ENCODE results near the gene CGB3. TPM values are rescaled to one million over a fixed set of nuclear protein-coding genes. Genes with fewer than 3 reads are reported as not detected.

The CGB3 gene
- total and polyA plus RNA-seq, 5 donors from 2014 or later: not detected

DNA sequence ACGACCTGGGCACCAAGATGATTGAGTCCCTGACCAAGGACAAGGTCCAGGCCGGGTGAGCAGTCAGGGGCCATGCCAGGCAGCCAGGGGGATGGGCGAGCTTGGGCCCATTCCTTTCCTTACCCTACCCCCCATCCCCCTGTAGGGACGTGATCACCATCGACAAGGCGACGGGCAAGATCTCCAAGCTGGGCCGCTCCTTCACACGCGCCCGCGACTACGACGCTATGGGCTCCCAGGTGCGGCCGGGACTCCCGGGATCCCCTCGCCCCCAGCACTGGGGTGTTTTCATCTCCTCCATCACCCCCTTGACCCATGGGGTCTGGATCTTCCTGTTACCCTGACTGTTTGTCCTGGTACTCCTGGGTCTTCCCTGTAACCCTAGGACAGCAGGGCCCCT lies 14.3 kb downstream of the CGB3 start:
- no peak overlapping the region for H3K27ac ChIP-seq (ENCODE audit: insufficient read depth, low read length, poor library complexity, severe bottlenecking)
- Mint-ChIP-seq H3K9me3 (no peaks in the 10 kb centered on the region), H3K4me3 (no peak overlapping the region), H3K27me3 (no peaks in the 10 kb centered on the region), H3K36me3 (peaks cover 6% of the 10 kb centered on the region), H3K4me1 (no peaks in the 10 kb centered on the region), H3K27ac (no peak overlapping the region)
- peaks cover 22% of the 10 kb centered on the region for H3K36me3 ChIP-seq (ENCODE audit: control insufficient read depth, insufficient read depth, low read length)
- no peaks in the 10 kb centered on the region for H3K9me3 ChIP-seq (ENCODE audit: control insufficient read depth in 2 of 2, low read length in 2 of 2)
- ATAC-seq (ENCODE audit: low read depth in 2 of 2): no peak
- no peak overlapping the region for H3K4me3 ChIP-seq (ENCODE audit: low read depth, low read length)
- H3K4me1 ChIP-seq (ENCODE audit: control insufficient read depth, insufficient read depth, low read length, poor library complexity, severe bottlenecking): no peaks in the 10 kb centered on the region
- DNase-seq: no peak
- H3K27me3 ChIP-seq (ENCODE audit: control insufficient read depth, insufficient read depth, low read length): no peaks in the 10 kb centered on the region

DNA sequence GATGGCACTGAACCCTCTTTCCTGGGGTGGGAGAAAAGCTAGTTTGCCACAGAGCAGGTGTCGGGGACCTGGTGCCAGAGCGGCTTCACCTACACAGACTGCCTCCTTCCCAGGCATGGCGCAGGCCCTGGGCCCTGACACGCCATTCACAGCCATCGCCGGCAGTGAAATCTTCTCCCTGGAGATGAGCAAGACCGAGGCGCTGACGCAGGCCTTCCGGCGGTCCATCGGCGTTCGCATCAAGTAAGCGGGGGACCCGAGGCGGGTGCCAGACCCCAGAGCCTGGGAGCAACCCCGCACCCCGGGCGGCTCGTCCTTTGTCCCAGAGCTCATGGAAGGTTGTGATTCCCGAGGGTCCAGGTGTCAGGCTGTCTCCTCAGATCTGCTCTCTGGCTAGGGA lies 17.2 kb downstream of the CGB3 start:
- no peaks in the 10 kb centered on the region for H3K4me1 Mint-ChIP-seq
- ATAC-seq (ENCODE audit: low read depth in 2 of 2): no peak
- Histone ChIP-seq H3K27ac (ENCODE audit: insufficient read depth, low read length, poor library complexity, severe bottlenecking) (no peak overlapping the region), H3K4me3 (ENCODE audit: low read depth, low read length) (no peak overlapping the region), H3K27me3 (ENCODE audit: control insufficient read depth, insufficient read depth, low read length) (no peaks in the 10 kb centered on the region), H3K36me3 (ENCODE audit: control insufficient read depth, insufficient read depth, low read length) (peaks cover 30% of the 10 kb centered on the region), H3K4me1 (ENCODE audit: control insufficient read depth, insufficient read depth, low read length, poor library complexity, severe bottlenecking) (no peaks in the 10 kb centered on the region), H3K9me3 (ENCODE audit: control insufficient read depth in 2 of 2, low read length in 2 of 2) (no peaks in the 10 kb centered on the region)
- no peak overlapping the region for H3K27ac Mint-ChIP-seq
- H3K36me3 Mint-ChIP-seq: peaks cover 13% of the 10 kb centered on the region
- H3K4me3 Mint-ChIP-seq: no peak overlapping the region
- no peaks in the 10 kb centered on the region for H3K9me3 Mint-ChIP-seq
- H3K27me3 Mint-ChIP-seq: no peaks in the 10 kb centered on the region
- no peak for DNase-seq

DNA sequence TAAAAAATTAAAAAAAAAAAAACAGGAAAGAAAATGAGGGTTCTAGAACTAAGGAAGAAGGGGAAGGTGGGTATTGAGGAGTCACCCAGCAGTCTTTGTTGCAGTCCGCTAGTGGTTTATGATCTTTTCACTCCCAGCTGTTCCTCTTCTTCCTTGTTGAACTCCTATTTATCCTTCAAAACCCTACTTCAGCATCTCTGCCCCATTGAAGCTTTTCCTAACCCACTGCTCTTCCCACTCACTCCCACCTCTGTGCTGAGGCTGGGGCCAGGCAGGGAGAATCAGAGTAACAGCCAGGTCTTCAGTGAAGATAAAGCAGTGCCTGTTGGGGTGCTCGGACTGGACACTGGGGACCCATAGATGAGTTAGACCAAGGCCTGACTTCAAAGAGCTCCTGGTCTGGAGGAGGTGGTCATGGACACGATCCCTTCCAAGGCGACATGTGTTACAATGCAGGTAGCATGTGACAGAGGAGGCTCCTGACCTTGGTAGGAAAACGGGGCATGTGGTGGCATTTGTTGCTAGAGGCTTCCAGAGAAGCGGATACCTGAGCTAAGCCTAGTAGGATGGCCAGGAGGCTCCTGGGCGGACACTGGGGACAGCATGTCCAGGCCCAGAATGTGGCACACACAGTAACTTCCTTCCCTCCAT lies 19.0 kb downstream of the CGB3 start:
- H3K27ac Mint-ChIP-seq: no peak overlapping the region
- H3K9me3 Mint-ChIP-seq: no peaks in the 10 kb centered on the region
- no peak for ATAC-seq (ENCODE audit: low read depth in 2 of 2)
- peaks cover 13% of the 10 kb centered on the region for H3K36me3 Mint-ChIP-seq
- Histone ChIP-seq H3K36me3 (ENCODE audit: control insufficient read depth, insufficient read depth, low read length) (peaks cover 28% of the 10 kb centered on the region), H3K27me3 (ENCODE audit: control insufficient read depth, insufficient read depth, low read length) (no peaks in the 10 kb centered on the region), H3K9me3 (ENCODE audit: control insufficient read depth in 2 of 2, low read length in 2 of 2) (no peaks in the 10 kb centered on the region), H3K4me1 (ENCODE audit: control insufficient read depth, insufficient read depth, low read length, poor library complexity, severe bottlenecking) (no peaks in the 10 kb centered on the region), H3K27ac (ENCODE audit: insufficient read depth, low read length, poor library complexity, severe bottlenecking) (no peak overlapping the region), H3K4me3 (ENCODE audit: low read depth, low read length) (no peak overlapping the region)
- H3K27me3 Mint-ChIP-seq: no peaks in the 10 kb centered on the region
- DNase-seq: no peak
- H3K4me1 Mint-ChIP-seq: peaks cover 0 to under 1% (median 0%) of the 10 kb centered on the region in 4 donors
- no peak overlapping the region for H3K4me3 Mint-ChIP-seq

DNA sequence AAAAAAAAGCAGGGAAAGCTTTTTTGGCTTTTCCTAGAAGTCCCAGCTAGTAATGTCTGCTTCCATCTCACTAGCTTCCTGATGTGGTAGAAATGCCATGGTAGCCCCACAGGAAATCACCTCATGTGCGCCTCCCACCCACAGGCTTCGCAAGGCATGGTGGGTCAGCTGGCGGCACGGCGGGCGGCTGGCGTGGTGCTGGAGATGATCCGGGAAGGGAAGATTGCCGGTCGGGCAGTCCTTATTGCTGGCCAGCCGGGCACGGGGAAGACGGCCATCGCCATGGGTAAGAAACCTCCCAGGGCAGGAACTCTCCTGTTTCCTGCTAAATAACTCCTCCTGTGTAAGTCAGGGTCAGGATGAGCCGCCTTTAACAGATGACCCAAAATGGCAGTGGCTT lies 20.0 kb downstream of the CGB3 start:
- peaks cover 24% of the 10 kb centered on the region for H3K36me3 ChIP-seq (ENCODE audit: control insufficient read depth, insufficient read depth, low read length)
- no peak overlapping the region for H3K27ac ChIP-seq (ENCODE audit: insufficient read depth, low read length, poor library complexity, severe bottlenecking)
- H3K9me3 Mint-ChIP-seq: no peaks in the 10 kb centered on the region
- H3K9me3 ChIP-seq (ENCODE audit: control insufficient read depth in 2 of 2, low read length in 2 of 2): no peaks in the 10 kb centered on the region
- no peak overlapping the region for H3K4me3 Mint-ChIP-seq
- no peaks in the 10 kb centered on the region for H3K27me3 ChIP-seq (ENCODE audit: control insufficient read depth, insufficient read depth, low read length)
- no peak overlapping the region for H3K4me3 ChIP-seq (ENCODE audit: low read depth, low read length)
- peaks cover 0 to 8% (median 5%) of the 10 kb centered on the region in 4 donors for H3K4me1 Mint-ChIP-seq
- H3K27ac Mint-ChIP-seq: no peak overlapping the region
- no peaks in the 10 kb centered on the region for H3K4me1 ChIP-seq (ENCODE audit: control insufficient read depth, insufficient read depth, low read length, poor library complexity, severe bottlenecking)
- ATAC-seq (ENCODE audit: low read depth in 2 of 2) (no peak), DNase-seq (no peak)
- H3K36me3 Mint-ChIP-seq: peaks cover 16% of the 10 kb centered on the region
- no peaks in the 10 kb centered on the region for H3K27me3 Mint-ChIP-seq

DNA sequence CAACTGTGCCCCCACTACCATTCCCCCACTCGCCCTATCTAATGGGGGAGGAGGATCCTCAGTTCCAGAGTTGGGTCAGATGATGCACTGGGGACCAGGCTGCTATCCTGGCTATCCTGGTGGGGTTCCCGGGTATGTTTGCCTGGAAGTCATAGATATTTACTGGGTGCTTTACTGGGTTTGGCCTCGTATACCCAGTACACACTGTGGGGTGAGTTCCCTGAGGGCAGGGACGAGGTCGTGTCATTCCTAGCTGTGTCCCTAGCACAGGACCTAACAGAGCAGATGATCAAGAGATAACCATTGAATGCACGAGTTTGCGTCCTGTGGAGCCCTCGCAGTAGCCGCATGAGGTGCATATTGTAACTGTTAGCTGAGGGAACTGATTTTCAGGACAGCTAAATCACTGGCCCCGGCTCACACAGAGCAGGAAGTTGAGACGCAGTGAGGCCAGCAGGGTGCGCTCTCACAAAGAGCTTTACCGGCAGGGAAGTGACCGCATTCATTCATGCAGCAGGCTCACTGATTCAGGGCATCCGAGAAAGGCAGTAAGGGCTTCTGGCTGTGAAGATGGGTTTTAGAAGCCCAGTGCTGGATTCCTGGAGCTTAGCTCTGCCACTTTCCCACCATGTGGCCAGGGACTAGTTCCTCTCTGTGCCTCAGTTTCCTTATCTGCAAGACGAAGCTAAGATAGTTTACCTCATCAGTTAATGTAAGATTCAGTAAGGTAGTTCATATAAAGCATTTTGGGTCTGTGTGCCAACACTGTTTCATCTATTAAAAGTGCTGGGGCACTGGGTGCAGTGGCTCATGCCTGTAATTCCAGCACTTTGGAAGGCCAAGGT lies 24.4 kb downstream of the CGB3 start:
- Histone ChIP-seq H3K27ac (ENCODE audit: insufficient read depth, low read length, poor library complexity, severe bottlenecking) (no peak overlapping the region), H3K36me3 (ENCODE audit: control insufficient read depth, insufficient read depth, low read length) (peaks cover 7% of the 10 kb centered on the region), H3K9me3 (ENCODE audit: control insufficient read depth in 2 of 2, low read length in 2 of 2) (no peaks in the 10 kb centered on the region), H3K27me3 (ENCODE audit: control insufficient read depth, insufficient read depth, low read length) (no peaks in the 10 kb centered on the region), H3K4me1 (ENCODE audit: control insufficient read depth, insufficient read depth, low read length, poor library complexity, severe bottlenecking) (peaks cover 3% of the 10 kb centered on the region), H3K4me3 (ENCODE audit: low read depth, low read length) (no peak overlapping the region)
- Mint-ChIP-seq H3K27ac (peak overlapping the region in 1 of 3 donors; percentile 49), H3K27me3 (no peaks in the 10 kb centered on the region), H3K4me1 (peaks cover 5 to 24% (median 17%) of the 10 kb centered on the region in 4 donors), H3K4me3 (peak overlapping the region in 2 of 4 donors; percentile 0 to 45), H3K9me3 (no peaks in the 10 kb centered on the region), H3K36me3 (peaks cover 10% of the 10 kb centered on the region)
- DNase-seq: peak; percentile 35 to 78 (median 67)
- ATAC-seq (ENCODE audit: low read depth in 2 of 2): peak; percentile 79 to 82

DNA sequence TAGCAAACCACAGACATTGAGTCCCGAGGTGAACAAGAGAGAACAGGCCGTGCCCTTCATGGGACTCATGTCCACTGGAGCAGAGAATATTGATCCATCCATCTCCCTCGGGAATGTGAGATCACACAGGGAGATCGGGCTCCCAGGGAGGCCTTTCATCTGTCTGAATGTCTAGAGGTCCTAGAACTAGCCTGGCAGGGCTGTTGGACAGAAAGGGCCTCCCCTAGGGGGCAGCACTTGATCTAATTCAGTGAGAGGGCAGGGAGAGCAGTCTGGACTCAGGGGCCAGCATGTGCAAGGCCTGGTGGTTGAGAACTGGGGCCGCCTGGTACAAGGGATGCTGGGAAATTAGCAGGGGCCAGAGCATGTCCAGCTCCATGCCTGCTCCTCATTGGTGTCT lies 26.2 kb downstream of the CGB3 start:
- peak overlapping the region in 1 of 3 donors; percentile 65 for H3K27ac Mint-ChIP-seq
- ATAC-seq (ENCODE audit: low read depth in 2 of 2) (no peak), DNase-seq (peak in 2 of 3 donors; percentile 39 to 67)
- Histone ChIP-seq H3K4me1 (ENCODE audit: control insufficient read depth, insufficient read depth, low read length, poor library complexity, severe bottlenecking) (peaks cover 13% of the 10 kb centered on the region), H3K27me3 (ENCODE audit: control insufficient read depth, insufficient read depth, low read length) (no peaks in the 10 kb centered on the region), H3K27ac (ENCODE audit: insufficient read depth, low read length, poor library complexity, severe bottlenecking) (no peak overlapping the region), H3K4me3 (ENCODE audit: low read depth, low read length) (no peak overlapping the region), H3K36me3 (ENCODE audit: control insufficient read depth, insufficient read depth, low read length) (no peaks in the 10 kb centered on the region), H3K9me3 (ENCODE audit: control insufficient read depth in 2 of 2, low read length in 2 of 2) (no peaks in the 10 kb centered on the region)
- peaks cover 7% of the 10 kb centered on the region for H3K36me3 Mint-ChIP-seq
- H3K9me3 Mint-ChIP-seq: no peaks in the 10 kb centered on the region
- H3K4me3 Mint-ChIP-seq: peak overlapping the region in 2 of 4 donors; percentile 37 to 75
- peaks cover 5 to 37% (median 28%) of the 10 kb centered on the region in 4 donors for H3K4me1 Mint-ChIP-seq
- no peaks in the 10 kb centered on the region for H3K27me3 Mint-ChIP-seq

DNA sequence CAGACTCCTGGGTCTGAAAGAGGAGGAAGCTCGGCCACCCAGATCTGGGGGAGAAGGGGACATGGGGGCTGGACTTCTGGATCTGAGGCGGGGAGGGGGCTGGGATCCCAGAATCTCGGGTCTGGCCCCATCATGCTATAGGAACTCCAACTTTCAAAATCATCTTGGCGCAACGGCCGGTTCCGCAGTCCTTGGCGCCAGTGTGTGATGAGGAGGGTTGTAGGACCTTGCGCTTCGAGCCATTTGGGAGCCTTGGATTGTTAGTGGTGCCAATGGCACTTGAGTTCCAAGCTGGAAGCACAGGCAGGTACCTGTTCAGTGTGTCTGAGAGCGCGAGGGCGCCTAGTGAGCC lies 30.1 kb downstream of the CGB3 start:
- peaks cover 9 to 51% (median 34%) of the 10 kb centered on the region in 4 donors for H3K4me1 Mint-ChIP-seq
- ATAC-seq (ENCODE audit: low read depth in 2 of 2) (no peak), DNase-seq (no peak)
- no peaks in the 10 kb centered on the region for H3K36me3 ChIP-seq (ENCODE audit: control insufficient read depth, insufficient read depth, low read length)
- H3K27me3 ChIP-seq (ENCODE audit: control insufficient read depth, insufficient read depth, low read length): no peaks in the 10 kb centered on the region
- H3K9me3 Mint-ChIP-seq: no peaks in the 10 kb centered on the region
- peaks cover 7% of the 10 kb centered on the region for H3K36me3 Mint-ChIP-seq
- H3K27me3 Mint-ChIP-seq: no peaks in the 10 kb centered on the region
- H3K4me1 ChIP-seq (ENCODE audit: control insufficient read depth, insufficient read depth, low read length, poor library complexity, severe bottlenecking): peaks cover 30% of the 10 kb centered on the region
- peak overlapping the region; percentile 85 for H3K4me3 ChIP-seq (ENCODE audit: low read depth, low read length)
- H3K4me3 Mint-ChIP-seq: peak overlapping the region; percentile 89 to 97 (median 94)
- H3K27ac Mint-ChIP-seq: peak overlapping the region; percentile 97 to 99 (median 98)
- H3K9me3 ChIP-seq (ENCODE audit: control insufficient read depth in 2 of 2, low read length in 2 of 2): no peaks in the 10 kb centered on the region
- peak overlapping the region; percentile 90 for H3K27ac ChIP-seq (ENCODE audit: insufficient read depth, low read length, poor library complexity, severe bottlenecking)
